Epithelial cell of esophagus (primary cell): Measurements from ENCODE around the gene CCDC88C.

Source experiments
- DNase-seq: peaks from one replicate; pipeline ENCODE4 v3.0.0; 2010; ENCODE audit warnings: low read depth
- H3K4me3 ChIP-seq: 2 replicates; pipeline ENCODE4 v1.5.1; 2011; ENCODE audit warnings: mild to moderate bottlenecking, low read length, control low read depth
- TF ChIP-seq, protein P1 (sequence below): IDR thresholded peaks from 2 replicates; pipeline ENCODE4 v1.5.1; 2011; ENCODE audit warnings: low read depth, mild to moderate bottlenecking, low read length, control low read depth, inconsistent platforms; ENCODE audit not compliant: insufficient read depth; ENCODE audit errors: missing control alignments

CCDC88C gene

DNA sequence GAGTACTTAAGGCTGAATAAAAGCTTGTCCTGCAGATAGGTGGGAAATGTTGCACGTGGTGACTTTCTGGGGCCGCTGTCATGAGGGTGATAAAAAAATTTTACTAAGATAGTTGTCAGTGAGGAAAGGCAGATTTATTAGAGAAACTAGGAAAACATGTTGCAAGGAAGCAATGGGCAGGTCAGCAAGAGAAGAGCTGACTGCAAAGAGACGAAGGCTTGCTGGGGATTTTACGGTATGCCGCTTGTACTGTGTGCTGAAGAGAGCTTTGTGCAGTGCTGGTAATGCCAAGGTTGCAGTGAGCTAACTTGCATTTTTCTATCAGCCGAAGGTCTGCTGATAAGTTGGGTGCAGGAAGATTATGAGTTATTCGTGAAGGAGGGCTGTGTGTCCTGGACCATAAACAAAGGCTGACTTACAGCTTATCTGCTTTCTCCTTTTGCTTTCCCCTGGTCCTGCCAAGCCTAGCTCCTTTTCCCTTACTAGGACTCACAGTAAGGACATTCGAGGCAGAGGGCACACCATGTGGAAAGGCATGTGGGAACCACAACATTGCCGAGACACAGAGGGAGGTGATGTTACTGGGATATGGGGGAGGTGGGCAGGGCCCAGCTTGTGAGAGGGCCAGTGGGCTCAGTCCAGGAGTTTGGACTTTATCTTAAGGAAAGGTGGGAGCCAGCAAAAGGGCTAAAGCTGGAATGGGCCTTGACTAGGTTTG, 7.4 kb upstream of the CCDC88C start:
- no peak for DNase-seq
- TF ChIP-seq, protein P1, sequence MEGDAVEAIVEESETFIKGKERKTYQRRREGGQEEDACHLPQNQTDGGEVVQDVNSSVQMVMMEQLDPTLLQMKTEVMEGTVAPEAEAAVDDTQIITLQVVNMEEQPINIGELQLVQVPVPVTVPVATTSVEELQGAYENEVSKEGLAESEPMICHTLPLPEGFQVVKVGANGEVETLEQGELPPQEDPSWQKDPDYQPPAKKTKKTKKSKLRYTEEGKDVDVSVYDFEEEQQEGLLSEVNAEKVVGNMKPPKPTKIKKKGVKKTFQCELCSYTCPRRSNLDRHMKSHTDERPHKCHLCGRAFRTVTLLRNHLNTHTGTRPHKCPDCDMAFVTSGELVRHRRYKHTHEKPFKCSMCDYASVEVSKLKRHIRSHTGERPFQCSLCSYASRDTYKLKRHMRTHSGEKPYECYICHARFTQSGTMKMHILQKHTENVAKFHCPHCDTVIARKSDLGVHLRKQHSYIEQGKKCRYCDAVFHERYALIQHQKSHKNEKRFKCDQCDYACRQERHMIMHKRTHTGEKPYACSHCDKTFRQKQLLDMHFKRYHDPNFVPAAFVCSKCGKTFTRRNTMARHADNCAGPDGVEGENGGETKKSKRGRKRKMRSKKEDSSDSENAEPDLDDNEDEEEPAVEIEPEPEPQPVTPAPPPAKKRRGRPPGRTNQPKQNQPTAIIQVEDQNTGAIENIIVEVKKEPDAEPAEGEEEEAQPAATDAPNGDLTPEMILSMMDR = no peak
- H3K4me3 ChIP-seq = no peak overlapping the region

DNA sequence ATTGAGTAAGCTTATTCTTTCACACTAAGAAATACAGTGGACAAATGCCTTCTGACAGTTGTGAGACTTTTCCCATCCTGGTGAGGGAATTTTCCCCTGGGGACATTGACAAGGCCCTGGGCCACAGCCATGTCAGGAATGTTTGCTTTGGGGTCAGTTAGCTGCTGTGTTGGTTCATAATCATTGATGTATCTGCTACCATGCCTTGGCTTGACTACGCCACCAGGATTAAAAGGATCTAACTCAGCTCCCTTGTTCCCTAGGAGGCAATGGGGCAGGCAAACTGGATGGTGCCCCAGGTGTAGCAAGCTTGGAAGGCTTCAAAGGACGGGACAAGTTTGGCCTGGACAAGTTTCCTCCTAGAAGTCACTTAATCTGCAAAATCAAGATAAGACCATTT, 3.1 kb upstream of the CCDC88C start:
- no peak for DNase-seq
- TF ChIP-seq, protein P1 = no peak
- no peak overlapping the region for H3K4me3 ChIP-seq

- TF ChIP-seq, protein P1 = no peak
- no peak for DNase-seq
- no peak overlapping the region for H3K4me3 ChIP-seq
Measured at GRCh38 chr14:91419451-91419850, 1.8 kb upstream of the CCDC88C start.

- no peak overlapping the region for H3K4me3 ChIP-seq
- DNase-seq = no peak
- TF ChIP-seq, protein P1 = no peak
Measured at GRCh38 chr14:91419044-91419397, 1.4 kb upstream of the CCDC88C start.

GRCh38 chr14:91418387-91419043, 895 bp upstream of the CCDC88C start:
- H3K4me3 ChIP-seq = peak overlapping the region; percentile 30
- peak; percentile 70 for DNase-seq
- TF ChIP-seq, protein P1 = peak; percentile 98

GRCh38 chr14:91417983-91418386, 365 bp upstream of the CCDC88C start:
- TF ChIP-seq, protein P1 = no peak
- DNase-seq = peak; percentile 62
- H3K4me3 ChIP-seq = peak overlapping the region; percentile 30

GRCh38 chr14:91416744-91417119, 888 bp downstream of the CCDC88C start:
- TF ChIP-seq, protein P1 = no peak
- H3K4me3 ChIP-seq = peak overlapping the region; percentile 76
- DNase-seq = no peak
